Stomach (tissue), 9 donors: Measurements from ENCODE around the gene CHP2. TPM values are rescaled to one million over a fixed set of nuclear protein-coding genes. Genes with fewer than 3 reads are reported as not detected.

Source experiments
- DNase-seq, 2 donors: peaks; one replicate each; pipeline versions ENCODE4 v3.0.0 to v3.0.0-alpha.2; 2013 to 2019
- H3K27ac ChIP-seq, 5 donors: fragments of 200-600 bp in 4 of 5; sonication (generic) in 4 of 5; one replicate each; pipeline ENCODE4 v1.5.1; 2013 to 2019; ENCODE audit warnings: mild to moderate bottlenecking in 1 of 5, moderate library complexity in 1 of 5
- H3K27me3 ChIP-seq, 3 donors: fragments of 200-600 bp; sonication (generic); one replicate each; pipeline ENCODE4 v1.5.1; 2017 to 2019; ENCODE audit warnings: mixed run types in 1 of 3
- H3K36me3 ChIP-seq, 4 donors: fragments of 200-600 bp; sonication (generic); 1 replicate in 3 of 4; 2 replicates in 1 of 4; pipeline ENCODE4 v1.5.1; 2016 to 2019
- H3K4me1 ChIP-seq, 4 donors: fragments of 200-600 bp; sonication (generic); one replicate each; pipeline ENCODE4 v1.5.1; 2016 to 2019
- H3K4me3 ChIP-seq, 4 donors: fragments of 200-600 bp; sonication (generic) in 3 of 4; one replicate each; pipeline ENCODE4 v1.5.1; 2016 to 2019; ENCODE audit warnings: mild to moderate bottlenecking in 1 of 4
- H3K9me3 ChIP-seq, 4 donors: fragments of 200-600 bp; sonication (generic); one replicate each; pipeline ENCODE4 v1.5.1; 2016 to 2019
- CTCF ChIP-seq, 7 experiments: fragments of 450-650 bp in 4 of 7; fragments of 200-600 bp in 3 of 7; sonication (generic) in 3 of 7; IDR thresholded peaks; one replicate each; pipeline ENCODE4 v1.5.1; 2016 to 2019; ENCODE audit warnings: antibody characterized with exemption in 7 of 7, control low read depth in 2 of 7, mild to moderate bottlenecking in 1 of 7
- EP300 ChIP-seq: sonication (generic); formaldehyde crosslinking; IDR thresholded peaks from one replicate; pipeline ENCODE4 v1.6.1; 2017; ENCODE audit warnings: antibody characterized with exemption
- POLR2A ChIP-seq, 4 donors: fragments of 450-650 bp; IDR thresholded peaks; one replicate each; pipeline ENCODE4 v1.6.1; 2016; ENCODE audit warnings: antibody characterized with exemption in 4 of 4, control low read depth in 2 of 4, mild to moderate bottlenecking in 1 of 4, moderate library complexity in 1 of 4
- POLR2AphosphoS5 ChIP-seq, 3 donors: sonication (generic); formaldehyde crosslinking; IDR thresholded peaks; one replicate each; pipeline ENCODE4 v1.6.1; 2016; ENCODE audit warnings: antibody characterized with exemption in 3 of 3
- WGBS, 5 donors: extraction: QIAGEN DNeasy Blood & Tissue Kit in 3 of 5; methylation state at CpG; one replicate each; pipeline versions ENCODE4 v1.1.5 to v1.1.7; 2013 to 2018; 5-methylcytosine and 5-hydroxymethylcytosine counted together
- intact Hi-C: fragments of 100-400 bp; cut with DNase I; formaldehyde crosslinking; loops from one replicate; pipeline ENCODE4 v1.15.1; 2023; ENCODE audit warnings: low total_unique reads
- polyA plus RNA-seq, 3 donors: library from polyadenylated mRNA; stranded (reverse); fragments of 200-250 nt; gene quantifications; one replicate each; pipeline ENCODE4 v1.2.3, GENCODE V29; 2013
- total RNA-seq, 5 donors: library from RNA; depleted of rRNA; stranded (reverse); fragments of >200 nt; gene quantifications; one replicate each; pipeline versions ENCODE4 v1.1.0 to v1.2.3, GENCODE V29; 2014 to 2016
- donor health status: healthy with polysubstance abuse.
- donor health status: Bipolar disorder and iron deficiency.
- donor health status: healthy.

CHP2 gene
- total and polyA plus RNA-seq, 8 donors: 0.05 to 116 (median 1.0) TPM; not detected in 4

GRCh38 chr16:23768581-23768980 is 13.8 kb downstream of the CHP2 start:
- 67 to 88% (median 80%) methylated on average over 2 of the region's 2 CpGs for WGBS, 5 donors
- Histone ChIP-seq H3K4me3 (no peak overlapping the region), H3K36me3 (no peaks in the 10 kb centered on the region), H3K4me1 (no peaks in the 10 kb centered on the region), H3K9me3 (no peaks in the 10 kb centered on the region), H3K27me3 (no peaks in the 10 kb centered on the region), H3K27ac (no peak overlapping the region)
- TF ChIP-seq POLR2A (IDR thresholded peaks at IDR 0.05) (no peak), POLR2AphosphoS5 (IDR thresholded peaks at IDR 0.05) (no peak), CTCF (IDR thresholded peaks at IDR 0.05) (no peak), EP300 (no peak)
- intact Hi-C loops: no loop called here
- DNase-seq: no peak

- Histone ChIP-seq H3K36me3 (no peaks in the 10 kb centered on the region), H3K9me3 (no peaks in the 10 kb centered on the region), H3K4me3 (no peak overlapping the region), H3K4me1 (no peaks in the 10 kb centered on the region), H3K27ac (no peak overlapping the region), H3K27me3 (no peaks in the 10 kb centered on the region)
- 67 to 92% (median 88%) methylated on average over 8 of the region's 8 CpGs for WGBS, 5 donors
- DNase-seq: no peak
- TF ChIP-seq POLR2AphosphoS5 (IDR thresholded peaks at IDR 0.05) (no peak), CTCF (IDR thresholded peaks at IDR 0.05) (no peak), EP300 (no peak), POLR2A (IDR thresholded peaks at IDR 0.05) (no peak)
- intact Hi-C loops: no loop called here
Measured at GRCh38 chr16:23771027-23771426, 16.2 kb downstream of the CHP2 start.

GRCh38 chr16:23771642-23772041 is 16.8 kb downstream of the CHP2 start:
- 0 to 52% (median 50%) methylated on average over 1 to 2 of the region's 2 CpGs for WGBS, 5 donors
- no peaks in the 10 kb centered on the region for H3K36me3 ChIP-seq
- TF ChIP-seq EP300 (no peak), POLR2AphosphoS5 (IDR thresholded peaks at IDR 0.05) (no peak), POLR2A (IDR thresholded peaks at IDR 0.05) (no peak), CTCF (IDR thresholded peaks at IDR 0.05) (no peak)
- no peak overlapping the region for H3K4me3 ChIP-seq
- no peaks in the 10 kb centered on the region for H3K9me3 ChIP-seq
- intact Hi-C loops: no loop called here
- H3K27me3 ChIP-seq: no peaks in the 10 kb centered on the region
- DNase-seq: no peak
- H3K27ac ChIP-seq: no peak overlapping the region
- H3K4me1 ChIP-seq: no peaks in the 10 kb centered on the region

- no peaks in the 10 kb centered on the region for H3K36me3 ChIP-seq
- DNase-seq: no peak
Measured at GRCh38 chr16:23773339-23773738, 18.5 kb downstream of the CHP2 start.

More at GRCh38 chr16:23773339-23773738, 18.5 kb downstream of the CHP2 start:
- no peak for TF ChIP-seq POLR2AphosphoS5 (IDR thresholded peaks at IDR 0.05)
- TF ChIP-seq EP300: no peak
- no peak for TF ChIP-seq POLR2A (IDR thresholded peaks at IDR 0.05)
- TF ChIP-seq CTCF (IDR thresholded peaks at IDR 0.05): no peak
- H3K9me3 ChIP-seq: no peaks in the 10 kb centered on the region
- WGBS, 5 donors: 79 to 87% (median 85%) methylated on average over 2 of the region's 2 CpGs
- intact Hi-C loops: no loop called here
- H3K4me1 ChIP-seq: no peaks in the 10 kb centered on the region
- H3K27me3 ChIP-seq: no peaks in the 10 kb centered on the region
- H3K4me3 ChIP-seq: no peak overlapping the region
- no peak overlapping the region for H3K27ac ChIP-seq
